Measurements from ENCODE around the gene GRIK4.

The GRIK4 gene

GRCh38 chr11:120712881-120713280, 201.3 kb downstream of the GRIK4 start:
- DNase-seq, result no peak

DNA sequence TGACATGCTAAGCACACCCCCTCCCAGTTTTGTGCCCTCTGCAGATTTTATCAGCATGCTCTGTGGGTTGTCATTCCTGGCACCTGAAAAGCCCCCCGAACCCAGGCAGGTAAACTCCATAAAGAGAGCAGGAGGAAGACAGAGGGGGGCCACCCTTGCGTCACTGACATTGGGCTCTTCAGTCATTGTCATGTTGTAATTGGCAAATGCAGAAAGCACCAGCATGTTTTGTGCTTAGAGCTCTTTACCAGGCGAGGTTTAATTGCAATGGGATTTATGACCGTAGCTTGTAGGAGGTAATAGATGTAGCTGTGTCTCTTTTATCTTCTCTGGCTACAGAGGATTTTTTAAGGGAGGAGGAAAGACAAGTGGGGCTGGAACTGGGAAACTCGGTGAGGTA, 201.7 kb downstream of the GRIK4 start:
- DNase-seq, result no peak

- DNase-seq, result no peak
These were observed 202.9 kb downstream of the GRIK4 start for GRCh38 chr11:120714438-120714837.

- no peak for DNase-seq
These were observed 203.7 kb downstream of the GRIK4 start for GRCh38 chr11:120715239-120715638.

DNA sequence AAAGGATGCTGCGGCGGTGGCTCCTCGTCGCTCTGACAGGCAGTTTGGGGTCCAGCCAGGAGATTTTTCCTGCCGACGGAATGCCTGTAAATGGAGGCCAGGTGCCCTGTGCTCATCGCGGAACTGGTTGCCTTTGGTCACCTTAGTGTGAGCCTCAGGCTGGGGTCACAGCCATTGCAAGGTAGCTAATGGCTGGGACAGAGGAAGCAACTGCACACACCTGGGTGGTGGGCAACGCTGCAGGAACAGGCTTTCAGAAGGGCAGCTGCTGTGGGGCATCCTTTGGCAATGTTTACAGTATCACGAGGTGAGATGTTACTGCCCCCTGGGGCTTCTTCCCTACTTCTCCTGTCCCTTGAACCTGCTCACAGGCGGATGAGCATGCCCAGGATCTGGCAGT, 205.5 kb downstream of the GRIK4 start:
- DNase-seq, result no peak

- no peak for DNase-seq
These were observed 206.1 kb downstream of the GRIK4 start for GRCh38 chr11:120717623-120718022.

DNA sequence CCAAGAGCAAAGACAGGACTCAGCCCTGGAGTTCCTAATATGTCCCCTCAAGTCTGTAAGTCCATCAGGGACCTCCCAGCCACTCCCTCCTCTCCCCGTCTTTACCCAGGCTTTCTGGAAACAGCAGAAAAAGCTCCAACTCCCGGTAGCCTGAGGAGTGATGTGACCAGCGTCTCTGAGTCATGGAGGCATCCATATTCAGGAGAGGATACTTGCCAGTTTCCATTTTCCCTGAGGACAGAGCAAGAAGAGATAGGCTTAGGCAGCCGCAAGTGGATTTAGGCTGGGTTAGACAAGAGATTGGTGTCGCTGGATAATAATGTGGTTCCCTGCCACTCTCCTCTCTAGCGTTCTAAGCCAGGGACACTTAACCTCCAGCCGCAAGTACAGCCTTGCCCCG, 206.6 kb downstream of the GRIK4 start:
- DNase-seq, result no peak

DNA sequence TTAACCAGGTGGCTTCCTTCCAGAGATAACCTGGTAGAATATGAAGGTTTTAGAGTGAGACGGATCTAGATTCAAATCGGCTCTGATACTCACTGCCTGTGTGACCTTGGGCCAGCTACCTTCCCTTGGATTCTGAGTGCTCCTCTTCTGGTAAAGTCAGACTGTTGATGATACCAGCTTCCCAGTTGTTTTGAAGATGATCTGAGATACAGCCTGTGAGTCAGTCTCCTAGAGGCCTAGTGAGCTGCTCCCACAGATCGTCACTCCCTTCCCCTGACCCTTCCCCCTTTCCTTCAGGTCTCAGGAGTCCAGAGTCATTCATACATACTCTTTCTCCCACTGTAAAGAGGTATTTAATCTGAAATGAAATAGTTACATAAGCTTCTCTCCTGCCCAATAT, 207.8 kb downstream of the GRIK4 start:
- DNase-seq, result no peak

GRCh38 chr11:120720760-120721159, 209.2 kb downstream of the GRIK4 start:
- no peak for DNase-seq

GRCh38 chr11:120722524-120722923, 211.0 kb downstream of the GRIK4 start:
- DNase-seq, result no peak

DNA sequence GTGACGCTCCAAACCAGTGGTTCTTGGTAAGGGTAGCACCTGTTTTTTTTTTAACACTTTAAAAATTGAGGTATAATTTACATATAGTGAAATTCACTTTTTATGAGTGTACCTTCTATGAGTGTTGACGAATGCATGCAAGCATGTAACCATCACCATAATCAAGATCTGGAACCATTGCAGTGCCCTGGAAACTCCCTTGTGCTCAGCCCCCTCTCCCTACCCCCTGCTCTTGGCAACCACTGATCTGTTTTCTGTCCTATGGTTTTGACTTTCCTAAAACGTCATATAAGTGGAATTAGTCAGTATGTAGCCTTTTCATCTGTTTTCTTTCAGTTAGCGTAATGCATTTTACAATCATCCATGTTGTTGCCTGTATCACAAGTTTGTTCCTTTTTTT, 212.2 kb downstream of the GRIK4 start:
- DNase-seq, result no peak

- DNase-seq, result no peak
These were observed 216.2 kb downstream of the GRIK4 start for GRCh38 chr11:120727752-120728151.

- DNase-seq, result no peak
These were observed 223.5 kb downstream of the GRIK4 start for GRCh38 chr11:120735035-120735434.

DNA sequence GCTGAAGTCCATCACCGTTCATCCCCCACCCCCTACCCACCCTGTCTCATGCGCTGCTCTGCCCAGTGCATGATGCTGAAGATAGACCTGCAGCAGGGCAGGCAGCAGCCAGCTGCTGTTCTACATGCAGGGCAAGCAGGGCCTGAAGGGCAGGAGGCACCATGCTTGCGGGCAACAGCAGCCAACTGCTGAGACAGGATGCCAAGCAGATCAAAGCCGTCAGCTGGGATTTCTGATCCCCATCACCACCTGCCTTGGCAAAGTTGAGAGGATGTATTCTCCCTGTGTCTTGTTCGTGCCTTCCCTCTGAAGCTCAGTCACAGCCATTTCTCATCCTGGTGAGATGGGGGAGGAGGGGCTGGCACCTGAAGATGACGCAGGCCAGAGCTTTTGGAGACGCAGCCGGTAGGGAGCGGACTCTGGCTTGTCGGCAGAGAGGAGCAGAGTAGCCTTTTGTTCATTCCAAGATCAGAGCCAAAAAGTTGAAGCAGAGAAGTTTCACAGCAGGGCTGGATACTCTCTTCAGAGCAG, 227.0 kb downstream of the GRIK4 start:
- DNase-seq, result no peak

- no peak for DNase-seq
These were observed 228.2 kb downstream of the GRIK4 start for GRCh38 chr11:120739780-120740179.

- no peak for DNase-seq
These were observed 228.8 kb downstream of the GRIK4 start for GRCh38 chr11:120740380-120740779.

- DNase-seq, result no peak
These were observed 232.8 kb downstream of the GRIK4 start for GRCh38 chr11:120744016-120744994.

- no peak for DNase-seq
These were observed 234.8 kb downstream of the GRIK4 start for GRCh38 chr11:120746376-120746775.

DNA sequence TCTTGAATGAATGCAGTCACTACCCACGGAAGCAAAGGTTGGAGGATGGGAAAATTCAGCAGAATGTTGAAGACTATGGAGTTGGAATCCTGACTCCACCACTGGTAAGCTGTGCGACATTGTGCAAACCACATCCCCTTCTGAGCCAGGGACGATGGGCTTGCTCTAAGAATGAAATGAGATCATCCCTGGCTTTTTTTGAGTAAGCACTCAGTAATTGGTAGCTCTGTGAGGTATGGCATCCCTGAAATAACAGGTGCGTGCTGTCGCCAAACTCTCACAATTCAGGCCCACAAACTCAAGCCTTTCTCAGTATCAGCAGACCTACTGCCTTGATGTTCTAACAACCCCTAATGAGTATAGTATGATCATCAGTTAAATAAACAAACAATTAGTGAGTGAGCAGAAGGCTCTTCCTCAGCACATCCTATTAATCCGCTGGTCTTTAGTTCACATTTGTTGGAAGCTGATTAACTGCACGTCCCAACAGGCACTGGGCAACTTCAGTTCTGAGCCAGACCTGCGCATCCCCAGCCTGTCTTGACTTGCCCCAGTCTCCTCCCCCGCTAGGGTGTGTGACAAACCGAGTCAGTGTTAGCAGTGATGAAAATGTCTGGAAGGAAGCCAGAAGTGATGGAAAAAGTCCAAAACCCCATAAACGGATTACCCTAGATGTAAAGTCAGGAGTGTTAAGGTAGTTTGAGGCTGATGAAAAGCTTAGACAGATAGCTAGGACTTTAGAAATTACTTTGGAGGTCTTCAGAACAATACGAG, 235.5 kb downstream of the GRIK4 start:
- no peak for DNase-seq

DNA sequence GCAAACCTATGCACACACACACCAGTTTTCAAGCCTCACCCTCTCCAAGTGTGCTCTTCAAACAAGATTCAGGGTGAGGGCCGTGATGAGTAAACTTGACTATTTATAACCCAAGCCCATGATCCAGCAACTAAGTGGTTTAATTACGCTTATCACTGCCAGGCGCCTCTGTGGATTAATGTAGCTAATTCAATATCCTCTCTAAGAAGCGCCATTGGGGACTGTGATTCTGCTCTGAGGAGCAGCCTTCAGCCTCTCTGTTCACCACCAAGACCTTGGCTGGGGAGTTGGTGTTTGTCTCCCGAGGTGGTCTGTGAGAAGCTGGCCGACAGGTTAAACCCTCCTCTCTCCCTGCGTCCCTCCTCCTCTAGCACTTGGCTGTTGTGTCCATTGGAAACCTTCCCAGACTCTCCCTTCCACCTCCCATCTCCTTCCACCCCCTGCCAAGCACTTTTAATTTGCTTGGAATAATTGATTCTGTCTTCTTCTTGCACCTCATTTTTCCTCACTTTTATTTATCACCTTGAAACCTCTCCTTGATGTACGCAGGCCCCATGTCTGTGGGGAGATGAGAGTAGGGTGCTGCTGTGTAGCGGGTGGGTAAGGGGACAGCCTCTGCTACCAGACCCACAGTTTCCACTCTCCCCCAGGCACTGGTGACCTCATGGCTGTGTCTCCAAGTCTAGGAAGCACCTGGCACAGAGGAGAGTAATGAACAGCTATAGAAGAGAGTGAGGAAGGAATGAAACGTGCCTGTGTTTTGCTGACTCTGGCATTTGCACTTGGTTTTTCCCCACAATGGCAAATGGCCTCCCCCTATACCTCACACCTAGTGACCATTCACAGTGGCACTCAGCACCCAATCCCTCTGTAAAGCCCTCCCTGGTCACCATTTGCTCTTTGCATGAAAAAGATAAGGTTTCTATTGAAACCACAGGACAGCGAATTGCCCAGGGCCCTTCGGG, 236.6 kb downstream of the GRIK4 start:
- no peak for DNase-seq

DNA sequence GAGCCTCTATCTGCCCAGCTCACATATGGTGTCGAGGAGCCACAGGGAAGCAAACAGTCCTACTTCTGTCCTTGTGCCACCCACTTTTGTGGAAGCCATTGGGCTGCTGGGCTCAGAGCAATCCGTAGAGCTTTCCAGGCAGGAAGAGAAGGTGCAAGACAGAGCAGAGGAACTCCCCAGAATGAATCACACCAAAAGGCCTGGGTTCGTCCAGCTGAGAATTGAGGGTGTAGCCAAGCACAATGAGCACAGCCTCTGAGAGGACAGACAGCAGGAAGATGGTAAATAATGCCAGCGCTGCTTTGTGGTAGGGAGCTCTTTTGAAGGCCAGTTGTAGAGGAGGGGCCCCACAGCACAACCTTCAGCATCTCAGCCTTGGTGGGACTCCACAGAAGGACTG, 237.8 kb downstream of the GRIK4 start:
- DNase-seq, result no peak
